ENCODE data around the gene CRYL1.

Gene CRYL1

GRCh38 chr13:20415306-20415679 is 110.4 kb downstream of the CRYL1 start:
- no peak overlapping the region for H3K4me3 ChIP-seq (ENCODE audit: control insufficient read depth, low read depth, low read length)
- TF ChIP-seq CTCF (conservative IDR thresholded peaks at IDR 0.05; ENCODE audit: control insufficient read depth, insufficient read depth, low read depth, low read length) = no peak
- no peak for DNase-seq (ENCODE audit: low read depth)

- H3K4me3 ChIP-seq (ENCODE audit: control insufficient read depth, low read depth, low read length) = no peak overlapping the region
- DNase-seq (ENCODE audit: low read depth) = no peak
- TF ChIP-seq CTCF (conservative IDR thresholded peaks at IDR 0.05; ENCODE audit: control insufficient read depth, insufficient read depth, low read depth, low read length) = no peak
Observed at GRCh38 chr13:20414546-20415305, 110.9 kb downstream of the CRYL1 start.

- TF ChIP-seq CTCF (conservative IDR thresholded peaks at IDR 0.05; ENCODE audit: control insufficient read depth, insufficient read depth, low read depth, low read length) = no peak
- no peak for DNase-seq (ENCODE audit: low read depth)
- no peak overlapping the region for H3K4me3 ChIP-seq (ENCODE audit: control insufficient read depth, low read depth, low read length)
Observed at GRCh38 chr13:20412691-20413355, 112.8 kb downstream of the CRYL1 start.

- no peak overlapping the region for H3K4me3 ChIP-seq (ENCODE audit: control insufficient read depth, low read depth, low read length)
- no peak for TF ChIP-seq CTCF (conservative IDR thresholded peaks at IDR 0.05; ENCODE audit: control insufficient read depth, insufficient read depth, low read depth, low read length)
- no peak for DNase-seq (ENCODE audit: low read depth)
Observed at GRCh38 chr13:20411638-20412342, 113.9 kb downstream of the CRYL1 start.

GRCh38 chr13:20410726-20411125 is 114.9 kb downstream of the CRYL1 start:
- TF ChIP-seq CTCF (conservative IDR thresholded peaks at IDR 0.05; ENCODE audit: control insufficient read depth, insufficient read depth, low read depth, low read length) = no peak
- H3K4me3 ChIP-seq (ENCODE audit: control insufficient read depth, low read depth, low read length) = no peak overlapping the region
- no peak for DNase-seq (ENCODE audit: low read depth)

- no peak for TF ChIP-seq CTCF (conservative IDR thresholded peaks at IDR 0.05; ENCODE audit: control insufficient read depth, insufficient read depth, low read depth, low read length)
- no peak for DNase-seq (ENCODE audit: low read depth)
Observed at GRCh38 chr13:20408181-20408580, 117.5 kb downstream of the CRYL1 start.

More at GRCh38 chr13:20408181-20408580, 117.5 kb downstream of the CRYL1 start:
- no peak overlapping the region for H3K4me3 ChIP-seq (ENCODE audit: control insufficient read depth, low read depth, low read length)

All from fibroblast of mammary gland (primary cell).